DOHH2 (cell line): Measurements from ENCODE around the gene VEGFC.

ENCODE experiments used
- H3F3A ChIP-seq: fragments of 200-600 bp; sonication (generic), shearing (Covaris generic); 2 replicates; pipeline ENCODE4 v1.6.0; 2016; ENCODE audit warnings: antibody characterized with exemption, mild to moderate bottlenecking; ENCODE audit not compliant: control insufficient read depth, insufficient read depth
- H3K27ac ChIP-seq: fragments of 200-600 bp; sonication (generic); 2 replicates; pipeline ENCODE4 v1.5.1; 2014; ENCODE audit warnings: low read depth, mild to moderate bottlenecking, low read length, moderate library complexity
- H3K27me3 ChIP-seq: fragments of 200-600 bp; sonication (generic); 2 replicates; pipeline ENCODE4 v1.6.1; 2014; ENCODE audit warnings: mild to moderate bottlenecking, low read length, mixed read lengths; ENCODE audit not compliant: control insufficient read depth
- H3K36me3 ChIP-seq: fragments of 200-600 bp; sonication (generic); 2 replicates; pipeline ENCODE4 v1.6.1; 2014; ENCODE audit warnings: mild to moderate bottlenecking, low read length, moderate library complexity, mixed read lengths; ENCODE audit not compliant: control insufficient read depth
- H3K4me1 ChIP-seq: fragments of 200-600 bp; sonication (generic); 2 replicates; pipeline ENCODE4 v1.6.1; 2014; ENCODE audit warnings: mild to moderate bottlenecking, low read length, mixed read lengths; ENCODE audit not compliant: control insufficient read depth
- H3K4me2 ChIP-seq: fragments of 200-600 bp; sonication (generic); 2 replicates; pipeline ENCODE4 v1.6.0; 2014; ENCODE audit warnings: mild to moderate bottlenecking, low read length, moderate library complexity
- H3K4me3 ChIP-seq: fragments of 200-600 bp; sonication (generic); 2 replicates; pipeline ENCODE4 v1.5.1; 2014; ENCODE audit warnings: mild to moderate bottlenecking, low read length, mixed read lengths
- H3K79me2 ChIP-seq: fragments of 200-600 bp; sonication (generic); 2 replicates; pipeline ENCODE4 v1.6.1; 2014; ENCODE audit warnings: mild to moderate bottlenecking, low read length, mixed read lengths; ENCODE audit not compliant: control insufficient read depth
- H3K9me2 ChIP-seq: fragments of 200-600 bp; sonication (generic); replicated peaks from 2 replicates; pipeline ENCODE4 v1.6.1; 2014; ENCODE audit warnings: mild to moderate bottlenecking, low read length, mixed read lengths; ENCODE audit not compliant: control insufficient read depth
- H3K9me3 ChIP-seq: fragments of 200-600 bp; sonication (generic); 2 replicates; pipeline ENCODE4 v1.6.1; 2014; ENCODE audit warnings: antibody characterized with exemption, low read length, mixed read lengths; ENCODE audit not compliant: control insufficient read depth, insufficient read depth
- H4K20me1 ChIP-seq: fragments of 200-600 bp; sonication (generic); 2 replicates; pipeline ENCODE4 v1.6.0; 2014; ENCODE audit warnings: low read depth, mild to moderate bottlenecking, antibody characterized with exemption, low read length, moderate library complexity; ENCODE audit not compliant: control insufficient read depth, insufficient read depth
- CTCF ChIP-seq: fragments of 200-600 bp; sonication (generic); IDR thresholded peaks from one replicate; pipeline ENCODE4 v1.5.1; 2014; ENCODE audit warnings: antibody characterized with exemption, mild to moderate bottlenecking, low read depth, low read length; ENCODE audit not compliant: poor library complexity, severe bottlenecking
- EZH2phosphoT487 ChIP-seq: fragments of 200-600 bp; sonication (generic); IDR thresholded peaks from 2 replicates; pipeline ENCODE4 v1.6.1; 2017; ENCODE audit warnings: borderline replicate concordance, mild to moderate bottlenecking, antibody characterized with exemption, low read length, moderate library complexity, mixed read lengths

Gene VEGFC

DNA sequence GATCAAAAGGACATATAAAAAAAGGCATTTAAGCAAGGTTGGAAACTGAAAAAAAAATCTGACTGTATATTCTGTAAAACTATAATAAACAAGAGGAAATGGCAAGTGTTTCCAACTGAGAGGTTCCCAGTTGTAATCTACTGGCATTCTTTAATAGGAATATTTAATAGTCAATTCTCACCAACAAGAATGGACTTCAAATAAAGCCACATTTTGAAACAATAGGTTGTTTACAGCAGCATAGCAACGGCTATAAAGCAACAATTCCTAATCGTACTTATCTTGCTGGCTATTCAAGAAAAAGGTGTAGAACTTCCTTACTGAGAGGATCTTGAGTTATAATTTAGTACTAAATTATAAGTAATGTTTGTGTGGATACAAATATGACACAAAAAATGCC is 75.5 kb downstream of the VEGFC start:
- Histone ChIP-seq H3K79me2 (no peaks in the 10 kb centered on the region), H3K4me1 (no peaks in the 10 kb centered on the region), H3K4me2 (no peak overlapping the region), H3K9me3 (no peaks in the 10 kb centered on the region), H3K4me3 (no peak overlapping the region), H3K27me3 (no peaks in the 10 kb centered on the region), H4K20me1 (no peaks in the 10 kb centered on the region), H3K36me3 (no peaks in the 10 kb centered on the region), H3K27ac (no peak overlapping the region), H3K9me2 (no peaks in the 10 kb centered on the region), H3F3A (no peaks in the 10 kb centered on the region)
- TF ChIP-seq CTCF (no peak), EZH2phosphoT487 (no peak)

- Histone ChIP-seq H3K27me3 (no peaks in the 10 kb centered on the region), H3K4me2 (no peak overlapping the region), H3F3A (no peaks in the 10 kb centered on the region), H3K4me1 (no peaks in the 10 kb centered on the region), H3K36me3 (no peaks in the 10 kb centered on the region), H3K9me2 (no peaks in the 10 kb centered on the region), H3K4me3 (no peak overlapping the region), H3K79me2 (no peaks in the 10 kb centered on the region), H3K27ac (no peak overlapping the region), H4K20me1 (no peaks in the 10 kb centered on the region), H3K9me3 (no peaks in the 10 kb centered on the region)
- TF ChIP-seq EZH2phosphoT487 = no peak
- no peak for TF ChIP-seq CTCF
Measured at GRCh38 chr4:176709417-176709816, 83.3 kb downstream of the VEGFC start.

DNA sequence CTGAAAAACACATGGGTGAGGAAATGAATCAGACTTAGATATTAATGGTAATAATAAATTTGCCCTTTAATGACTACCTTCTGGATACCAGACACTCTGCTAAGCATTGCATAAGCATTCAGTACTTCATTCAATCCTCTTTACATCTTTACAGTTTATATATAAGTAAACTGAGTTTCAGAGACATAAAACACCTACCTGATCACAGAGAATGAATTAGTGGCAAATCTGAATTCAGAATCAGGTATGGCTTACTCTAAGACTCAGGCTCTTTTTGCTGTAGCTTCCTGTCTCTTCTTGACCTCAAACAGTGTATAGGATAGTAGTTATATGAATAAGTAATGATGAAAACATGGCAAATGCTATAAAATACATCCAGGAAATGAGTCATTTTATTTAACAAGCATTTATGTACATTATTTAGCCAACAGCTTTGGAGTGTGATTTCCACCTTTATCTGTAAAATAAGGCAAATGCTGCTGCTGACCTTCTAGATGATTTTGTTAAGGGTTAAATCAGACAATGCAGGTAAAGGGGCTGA is 83.9 kb downstream of the VEGFC start:
- Histone ChIP-seq H3K4me2 (no peak overlapping the region), H3K27me3 (no peaks in the 10 kb centered on the region), H3K4me1 (no peaks in the 10 kb centered on the region), H3K79me2 (no peaks in the 10 kb centered on the region), H3K9me2 (no peaks in the 10 kb centered on the region), H3K36me3 (no peaks in the 10 kb centered on the region), H3K27ac (no peak overlapping the region), H3K4me3 (no peak overlapping the region), H3K9me3 (no peaks in the 10 kb centered on the region), H3F3A (no peaks in the 10 kb centered on the region), H4K20me1 (no peaks in the 10 kb centered on the region)
- no peak for TF ChIP-seq EZH2phosphoT487
- no peak for TF ChIP-seq CTCF

GRCh38 chr4:176690716-176691115 is 102.0 kb downstream of the VEGFC start:
- Histone ChIP-seq H3K4me1 (no peaks in the 10 kb centered on the region), H3K27ac (no peak overlapping the region), H3K36me3 (no peaks in the 10 kb centered on the region), H4K20me1 (no peaks in the 10 kb centered on the region), H3K27me3 (no peaks in the 10 kb centered on the region), H3F3A (no peaks in the 10 kb centered on the region), H3K4me3 (no peak overlapping the region), H3K9me2 (no peaks in the 10 kb centered on the region), H3K9me3 (no peaks in the 10 kb centered on the region), H3K79me2 (no peaks in the 10 kb centered on the region), H3K4me2 (no peak overlapping the region)
- TF ChIP-seq EZH2phosphoT487 (no peak), CTCF (no peak)
